Suprapubic skin (tissue), 4 donors: Measurements from ENCODE around the gene MOGAT3. TPM values are rescaled to one million over a fixed set of nuclear protein-coding genes. Genes with fewer than 3 reads are reported as not detected.

Experiments used
- DNase-seq, 2 donors: peaks; one replicate each; pipeline ENCODE4 v3.0.0-alpha.2; 2019; ENCODE audit warnings: low spot score in 2 of 2
- H3K27ac ChIP-seq: fragments of 200-600 bp; sonication (generic); one replicate; pipeline ENCODE4 v1.5.1; 2019
- H3K27me3 ChIP-seq: fragments of 200-600 bp; sonication (generic); one replicate; pipeline ENCODE4 v1.5.1; 2019
- H3K36me3 ChIP-seq: fragments of 200-600 bp; sonication (generic); one replicate; pipeline ENCODE4 v1.5.1; 2019
- H3K4me1 ChIP-seq: fragments of 200-600 bp; sonication (generic); one replicate; pipeline ENCODE4 v1.5.1; 2019
- H3K4me3 ChIP-seq: fragments of 200-600 bp; sonication (generic); one replicate; pipeline ENCODE4 v1.5.1; 2019; ENCODE audit warnings: mild to moderate bottlenecking
- H3K9me3 ChIP-seq: fragments of 200-600 bp; sonication (generic); one replicate; pipeline ENCODE4 v1.5.1; 2019
- EP300 ChIP-seq: sonication (generic); formaldehyde crosslinking; IDR thresholded peaks from one replicate; pipeline ENCODE4 v1.6.1; 2017; ENCODE audit warnings: antibody characterized with exemption
- POLR2A ChIP-seq, 2 donors: fragments of 450-650 bp; IDR thresholded peaks; one replicate each; pipeline ENCODE4 v1.6.1; 2017; ENCODE audit warnings: antibody characterized with exemption in 2 of 2, mild to moderate bottlenecking in 2 of 2, moderate library complexity in 2 of 2
- POLR2AphosphoS5 ChIP-seq, 3 donors: sonication (generic); formaldehyde crosslinking; IDR thresholded peaks; one replicate each; pipeline ENCODE4 v1.6.1; 2017; ENCODE audit warnings: antibody characterized with exemption in 3 of 3
- WGBS: methylation state at CpG from one replicate; pipeline ENCODE4 v1.1.5; 2018; 5-methylcytosine and 5-hydroxymethylcytosine counted together
- total RNA-seq, 4 donors: library from RNA; depleted of rRNA; stranded (reverse); fragments of >200 nt; gene quantifications; one replicate each; pipeline ENCODE4 v1.1.0, GENCODE V29; 2016
- TF ChIP-seq, protein P1 (sequence below), 2 donors: fragments of 200-600 bp in 1 of 2; fragments of 450-650 bp in 1 of 2; sonication (generic) in 1 of 2; IDR thresholded peaks; one replicate each; pipeline ENCODE4 v1.5.1; 2016 to 2019; ENCODE audit warnings: antibody characterized with exemption in 2 of 2, mild to moderate bottlenecking in 1 of 2, moderate library complexity in 1 of 2

Gene MOGAT3
- total RNA-seq, 4 donors from 2014 or later, result not detected

DNA sequence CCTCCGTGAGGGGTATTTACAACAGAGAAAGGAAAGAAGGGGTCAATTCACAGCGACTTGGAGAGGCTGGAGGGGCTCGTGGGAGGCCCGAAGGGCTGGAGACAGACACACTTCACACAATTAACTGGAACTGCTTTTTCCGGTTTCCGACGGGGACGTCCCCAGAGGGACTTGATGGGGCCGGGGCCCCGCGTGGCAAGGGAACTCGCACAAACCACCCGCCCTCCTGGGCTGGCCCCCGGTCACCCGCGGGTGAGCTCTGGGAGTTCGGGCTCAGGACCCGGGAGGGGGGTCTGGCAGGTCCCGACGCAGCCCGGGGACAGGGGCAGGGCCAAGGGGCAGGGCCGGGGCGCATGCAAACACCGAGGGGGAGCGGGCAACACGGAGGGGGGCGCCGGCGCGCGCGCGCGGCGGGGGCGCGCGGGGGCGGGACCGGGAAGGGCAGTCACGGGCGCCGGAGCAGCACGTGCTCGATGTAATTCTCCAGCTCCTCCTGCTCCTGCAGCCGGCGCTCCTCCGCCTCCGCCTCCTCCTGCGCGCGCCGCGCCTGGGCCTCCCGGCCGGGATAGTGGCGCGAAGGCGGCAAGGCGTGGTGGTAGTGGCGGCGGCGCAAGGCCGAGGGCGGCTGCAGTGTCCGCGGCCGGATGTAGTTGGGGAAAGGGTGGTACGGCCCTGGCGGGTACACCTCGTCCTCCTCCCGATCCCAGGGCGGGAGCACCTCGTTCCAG, 38.1 kb downstream of the MOGAT3 start:
- Histone ChIP-seq H3K36me3 (peaks cover 32% of the 10 kb centered on the region), H3K4me1 (peaks cover 45% of the 10 kb centered on the region), H3K9me3 (no peaks in the 10 kb centered on the region), H3K4me3 (peak overlapping the region; percentile 47), H3K27ac (no peak overlapping the region), H3K27me3 (peaks cover 59% of the 10 kb centered on the region)
- 8% methylated on average over 11 of the region's 74 CpGs for WGBS
- TF ChIP-seq POLR2A (IDR thresholded peaks at IDR 0.05), result no peak
- TF ChIP-seq EP300, result no peak
- no peak for TF ChIP-seq POLR2AphosphoS5 (IDR thresholded peaks at IDR 0.05)
- TF ChIP-seq, protein P1, sequence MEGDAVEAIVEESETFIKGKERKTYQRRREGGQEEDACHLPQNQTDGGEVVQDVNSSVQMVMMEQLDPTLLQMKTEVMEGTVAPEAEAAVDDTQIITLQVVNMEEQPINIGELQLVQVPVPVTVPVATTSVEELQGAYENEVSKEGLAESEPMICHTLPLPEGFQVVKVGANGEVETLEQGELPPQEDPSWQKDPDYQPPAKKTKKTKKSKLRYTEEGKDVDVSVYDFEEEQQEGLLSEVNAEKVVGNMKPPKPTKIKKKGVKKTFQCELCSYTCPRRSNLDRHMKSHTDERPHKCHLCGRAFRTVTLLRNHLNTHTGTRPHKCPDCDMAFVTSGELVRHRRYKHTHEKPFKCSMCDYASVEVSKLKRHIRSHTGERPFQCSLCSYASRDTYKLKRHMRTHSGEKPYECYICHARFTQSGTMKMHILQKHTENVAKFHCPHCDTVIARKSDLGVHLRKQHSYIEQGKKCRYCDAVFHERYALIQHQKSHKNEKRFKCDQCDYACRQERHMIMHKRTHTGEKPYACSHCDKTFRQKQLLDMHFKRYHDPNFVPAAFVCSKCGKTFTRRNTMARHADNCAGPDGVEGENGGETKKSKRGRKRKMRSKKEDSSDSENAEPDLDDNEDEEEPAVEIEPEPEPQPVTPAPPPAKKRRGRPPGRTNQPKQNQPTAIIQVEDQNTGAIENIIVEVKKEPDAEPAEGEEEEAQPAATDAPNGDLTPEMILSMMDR (IDR thresholded peaks at IDR 0.05), result no peak
- no peak for DNase-seq

DNA sequence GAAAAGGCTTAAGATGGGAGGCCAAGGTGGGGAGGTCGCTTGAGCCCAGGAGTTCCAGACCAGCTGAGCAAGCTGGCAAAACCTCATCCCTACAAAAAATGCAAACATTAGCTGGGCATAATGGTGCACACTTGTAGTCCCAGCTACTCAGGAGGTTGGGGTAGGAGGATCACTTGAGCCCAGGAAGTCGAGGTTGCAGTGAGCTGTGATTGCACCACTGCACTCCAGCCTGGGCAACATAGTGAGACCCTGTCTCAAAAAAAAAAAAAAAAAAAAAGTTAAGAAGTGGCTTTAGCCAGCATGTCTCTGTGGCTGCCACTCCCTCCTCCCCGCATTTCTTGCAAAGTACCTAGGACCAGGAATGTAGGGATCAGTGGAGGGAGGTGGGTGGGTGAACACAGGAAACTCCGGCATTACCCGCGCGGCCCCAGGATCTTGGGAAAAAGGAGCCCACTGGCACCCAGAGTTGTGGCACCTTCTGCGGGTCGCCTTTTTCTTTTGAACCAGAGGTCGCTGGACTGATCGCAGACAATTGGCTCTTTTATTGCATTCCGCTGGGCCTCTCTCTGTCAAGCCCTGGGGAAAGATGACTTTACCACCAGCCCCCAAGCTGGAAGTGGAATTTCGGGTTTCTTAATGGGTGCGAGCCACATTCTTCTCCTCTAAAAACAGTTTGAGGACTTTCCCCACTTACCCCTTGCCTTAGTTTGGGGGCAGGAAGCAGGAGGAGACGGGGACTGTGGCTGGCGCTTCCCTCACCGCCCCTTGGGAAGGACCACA, 39.0 kb downstream of the MOGAT3 start:
- peak overlapping the region; percentile 47 for H3K4me3 ChIP-seq
- TF ChIP-seq, protein P1 (IDR thresholded peaks at IDR 0.05), result no peak
- TF ChIP-seq EP300 (no peak), POLR2A (IDR thresholded peaks at IDR 0.05) (no peak), POLR2AphosphoS5 (IDR thresholded peaks at IDR 0.05) (no peak)
- H3K4me1 ChIP-seq, result peaks cover 45% of the 10 kb centered on the region

DNA sequence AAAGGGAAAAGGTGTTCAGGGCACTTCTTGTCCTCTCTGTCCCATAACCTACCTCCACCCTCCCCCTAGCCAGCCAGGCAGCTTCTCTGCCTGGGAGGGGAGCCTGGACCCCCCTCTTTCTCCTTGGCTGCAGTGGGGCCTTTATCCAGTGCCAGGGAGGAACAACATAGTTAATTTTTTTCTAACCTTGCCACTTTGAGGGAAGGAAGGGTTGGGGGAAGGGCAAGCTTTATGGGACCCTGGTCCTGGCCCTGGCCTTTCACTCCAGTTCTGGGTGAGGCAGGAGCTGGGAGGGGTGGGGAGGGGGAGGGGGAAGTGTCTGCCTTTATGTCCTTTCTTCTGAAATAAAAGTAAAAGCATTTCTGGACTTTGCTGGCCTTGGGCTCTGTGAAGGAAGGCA, 39.9 kb downstream of the MOGAT3 start:
- H3K36me3 ChIP-seq, result peaks cover 40% of the 10 kb centered on the region
- DNase-seq, result no peak
- H3K27ac ChIP-seq, result no peak overlapping the region
- H3K4me1 ChIP-seq, result peaks cover 39% of the 10 kb centered on the region
- H3K4me3 ChIP-seq, result no peak overlapping the region
- H3K9me3 ChIP-seq, result no peaks in the 10 kb centered on the region
- H3K27me3 ChIP-seq, result peaks cover 41% of the 10 kb centered on the region
- TF ChIP-seq EP300 (no peak), POLR2AphosphoS5 (IDR thresholded peaks at IDR 0.05) (no peak), POLR2A (IDR thresholded peaks at IDR 0.05) (no peak)
- TF ChIP-seq, protein P1 (IDR thresholded peaks at IDR 0.05), result no peak

More for the DNA sequence above, 39.0 kb downstream of the MOGAT3 start:
- WGBS, result 81% methylated on average over 17 of the region's 17 CpGs
- Histone ChIP-seq H3K27me3 (peaks cover 51% of the 10 kb centered on the region), H3K9me3 (no peaks in the 10 kb centered on the region), H3K36me3 (peaks cover 40% of the 10 kb centered on the region), H3K27ac (no peak overlapping the region)
- no peak for DNase-seq

DNA sequence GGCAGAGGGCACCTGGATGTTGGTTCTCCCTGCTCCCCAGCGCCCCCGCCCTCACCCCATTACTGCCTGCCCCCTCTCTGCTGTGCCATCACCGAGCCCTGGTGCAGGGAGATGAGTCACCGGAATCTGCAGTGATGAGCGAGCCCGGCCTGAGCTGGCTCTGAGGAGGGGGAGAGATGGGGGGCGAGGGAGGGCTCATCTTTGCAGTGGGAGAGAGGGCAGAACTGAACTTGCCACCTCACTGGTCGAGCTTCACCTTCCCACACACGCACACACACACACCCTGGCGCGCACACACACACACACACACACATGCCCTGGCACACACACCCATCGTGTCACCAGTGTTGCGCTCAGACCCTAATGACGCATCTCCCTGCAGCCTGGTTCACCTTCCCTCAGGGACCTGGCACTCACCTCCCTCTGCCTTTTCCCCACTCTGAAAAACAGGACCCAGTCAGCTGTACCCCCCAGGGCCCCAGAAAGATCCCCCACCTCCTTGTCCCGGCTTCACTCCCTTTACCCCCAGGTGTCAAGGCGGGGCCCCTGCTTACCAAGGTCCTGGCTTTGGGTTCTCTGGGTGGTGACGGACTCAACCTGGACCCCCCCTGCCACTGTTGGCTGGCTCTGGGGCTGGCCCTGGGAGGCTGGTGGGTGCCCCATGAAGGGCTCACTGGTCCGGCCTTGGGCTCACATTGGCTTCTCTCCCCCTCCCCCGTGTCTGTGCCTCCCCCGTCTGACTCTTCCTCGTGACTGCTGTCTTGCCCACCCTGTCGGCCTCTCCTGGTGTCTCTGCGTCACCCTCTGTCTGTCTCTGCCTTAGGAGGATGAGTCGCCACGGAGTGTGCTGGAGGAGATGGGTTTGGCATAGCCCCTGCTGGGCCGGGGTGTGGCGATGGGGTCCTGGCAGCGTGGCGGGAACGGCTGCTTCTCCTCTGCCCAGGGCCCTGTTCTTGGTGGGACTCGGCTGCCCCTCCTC, 40.9 kb downstream of the MOGAT3 start:
- DNase-seq, result no peak
- no peak overlapping the region for H3K4me3 ChIP-seq
- peaks cover 32% of the 10 kb centered on the region for H3K27me3 ChIP-seq
- no peak overlapping the region for H3K27ac ChIP-seq
- 81% methylated on average over 25 of the region's 31 CpGs for WGBS
- TF ChIP-seq POLR2AphosphoS5 (IDR thresholded peaks at IDR 0.05) (no peak), EP300 (no peak)
- TF ChIP-seq, protein P1 (IDR thresholded peaks at IDR 0.05), result no peak
- peaks cover 36% of the 10 kb centered on the region for H3K4me1 ChIP-seq
- peaks cover 40% of the 10 kb centered on the region for H3K36me3 ChIP-seq
- no peaks in the 10 kb centered on the region for H3K9me3 ChIP-seq
